OCI-LY7 (cell line): ENCODE measurements around the gene SAT2. TPM values are rescaled to one million over a fixed set of nuclear protein-coding genes. Genes with fewer than 3 reads are reported as not detected.

ENCODE experiments used
- BruUV-seq: library from RNA; stranded (reverse); fragments of 400-500 nt; replicated peaks from 2 replicates; lab custom pipeline; 2021; lab: Mats Ljungman, UMichigan
- CTCF ChIA-PET: fragments of 300-600 bp; sonication (Branson Sonifier 250); formaldehyde crosslinking; loops from one replicate; lab custom pipeline; 2022; ENCODE audit warnings: antibody characterized with exemption; ENCODE audit not compliant: unreplicated experiment; lab: Charles Lee
- POLR2A ChIA-PET: fragments of 300-600 bp; sonication (Branson Sonifier 250); formaldehyde crosslinking; loops from one replicate; lab custom pipeline; 2022; ENCODE audit warnings: antibody characterized with exemption; lab: Charles Lee
- DNase-seq: peaks from one replicate; pipeline ENCODE4 v3.0.0-alpha.2; 2015; ENCODE audit warnings: low spot score
- H2AFZ ChIP-seq: fragments of 200-600 bp; sonication (generic), shearing (Covaris generic); 2 replicates; pipeline ENCODE4 v1.6.1; 2014; ENCODE audit warnings: mild to moderate bottlenecking, antibody characterized with exemption, low read length, moderate library complexity
- H3K27ac ChIP-seq: fragments of 200-600 bp; sonication (generic); 2 replicates; pipeline ENCODE4 v1.5.1; 2014; ENCODE audit warnings: mixed run types, low read depth, mild to moderate bottlenecking, moderate library complexity, low read length, inconsistent platforms; ENCODE audit not compliant: poor library complexity, severe bottlenecking
- H3K36me3 ChIP-seq: fragments of 200-600 bp; sonication (generic); 2 replicates; pipeline ENCODE4 v1.6.1; 2014; ENCODE audit warnings: mild to moderate bottlenecking, antibody characterized with exemption, low read length, moderate library complexity, mixed read lengths; ENCODE audit not compliant: insufficient read depth
- H3K4me1 ChIP-seq: fragments of 200-600 bp; sonication (generic); 2 replicates; pipeline ENCODE4 v1.5.1; 2014; ENCODE audit warnings: mild to moderate bottlenecking, low read length; ENCODE audit not compliant: insufficient read depth, poor library complexity, severe bottlenecking
- H3K4me2 ChIP-seq: fragments of 200-600 bp; sonication (generic); 2 replicates; pipeline ENCODE4 v1.6.1; 2014; ENCODE audit warnings: mild to moderate bottlenecking, low read length
- H3K4me3 ChIP-seq: fragments of 200-600 bp; sonication (generic); 2 replicates; pipeline ENCODE4 v1.5.1; 2014; ENCODE audit warnings: mild to moderate bottlenecking, low read depth, low read length; ENCODE audit not compliant: poor library complexity, severe bottlenecking
- H3K79me2 ChIP-seq: fragments of 200-600 bp; sonication (generic); 2 replicates; pipeline ENCODE4 v1.6.1; 2016; ENCODE audit warnings: low read depth, mild to moderate bottlenecking, low read length, moderate library complexity, mixed read lengths; ENCODE audit not compliant: insufficient read depth
- H3K9me2 ChIP-seq: fragments of 200-600 bp; sonication (generic); 2 replicates; pipeline ENCODE4 v1.6.1; 2016; ENCODE audit warnings: mild to moderate bottlenecking, low read length, mixed read lengths; ENCODE audit not compliant: insufficient read depth
- H3K9me3 ChIP-seq: fragments of 200-600 bp; sonication (generic); 2 replicates; pipeline ENCODE4 v1.6.1; 2014; ENCODE audit warnings: mild to moderate bottlenecking, mixed run types, low read length, mixed read lengths
- H4K20me1 ChIP-seq: fragments of 200-600 bp; sonication (generic); 2 replicates; pipeline ENCODE4 v1.6.1; 2014; ENCODE audit warnings: mild to moderate bottlenecking, antibody characterized with exemption, low read length, moderate library complexity, mixed read lengths; ENCODE audit not compliant: insufficient read depth
- CTCF ChIP-seq: fragments of 200-600 bp; sonication (generic); conservative IDR thresholded peaks from 2 replicates; pipeline ENCODE4 v1.5.1; 2014; ENCODE audit warnings: mild to moderate bottlenecking, antibody characterized with exemption, low read length, moderate library complexity, mixed read lengths
- EZH2phosphoT487 ChIP-seq: fragments of 200-600 bp; sonication (generic); IDR thresholded peaks from 2 replicates; pipeline ENCODE4 v1.6.1; 2018; ENCODE audit warnings: low read depth, borderline replicate concordance, mild to moderate bottlenecking, mixed run types, antibody characterized with exemption, low read length, moderate library complexity, mixed read lengths
- intact Hi-C: fragments of 100-400 bp; cut with micrococcal nuclease; formaldehyde crosslinking; loops from one replicate; pipeline ENCODE4 v1.10.0; 2022; ENCODE audit not compliant: unreplicated experiment
- total RNA-seq, 2 experiments: library from RNA; depleted of rRNA in 1 of 2; stranded (reverse); fragments of >200 nt in 1 of 2; shearing (Covaris generic) in 1 of 2; gene quantifications; 2 replicates each; pipeline ENCODE4 v1.2.3, GENCODE V29; 2014 to 2022

The SAT2 gene
- total RNA-seq, 2 experiments from 2014 or later: 16.9 to 37.3 TPM

GRCh38 chr17:7589204-7589868, 38.3 kb downstream of the SAT2 start:
- ChIA-PET CTCF (interaction anchor here (1.0 kb wide), 1 partner anchor 75 kb away, joined by 3 read pairs; no protein-coding TSS in a partner anchor), POLR2A (no interaction called here)
- H3K4me3 ChIP-seq: no peak overlapping the region
- intact Hi-C loops: no loop called here
- no peaks in the 10 kb centered on the region for H4K20me1 ChIP-seq
- H2AFZ ChIP-seq: no peak overlapping the region
- no peaks in the 10 kb centered on the region for H3K9me2 ChIP-seq
- H3K4me2 ChIP-seq: no peak overlapping the region
- H3K9me3 ChIP-seq: no peaks in the 10 kb centered on the region
- H3K79me2 ChIP-seq: peaks cover 2% of the 10 kb centered on the region; the same call in 1 of the 2 replicates
- H3K36me3 ChIP-seq: peaks cover 78% of the 10 kb centered on the region
- peaks cover 9% of the 10 kb centered on the region for H3K4me1 ChIP-seq
- peak; percentile 69 for DNase-seq
- BruUV-seq: no TSS peak
- TF ChIP-seq CTCF (peak; percentile 86), EZH2phosphoT487 (no peak)
- H3K27ac ChIP-seq: no peak overlapping the region

GRCh38 chr17:7588553-7589203, 38.9 kb downstream of the SAT2 start:
- Histone ChIP-seq H3K9me3 (no peaks in the 10 kb centered on the region), H2AFZ (no peak overlapping the region), H3K4me2 (no peak overlapping the region), H3K4me3 (no peak overlapping the region), H3K4me1 (peaks cover 11% of the 10 kb centered on the region), H4K20me1 (no peaks in the 10 kb centered on the region), H3K36me3 (peaks cover 71% of the 10 kb centered on the region), H3K27ac (no peak overlapping the region), H3K79me2 (peaks cover 5% of the 10 kb centered on the region; the same call in 1 of the 2 replicates), H3K9me2 (no peaks in the 10 kb centered on the region)
- CTCF ChIA-PET: interaction anchor here (1.0 kb wide), 1 partner anchor 74 kb away, joined by 3 read pairs; no protein-coding TSS in a partner anchor
- no peak for TF ChIP-seq CTCF
- no peak for TF ChIP-seq EZH2phosphoT487
- no TSS peak for BruUV-seq
- POLR2A ChIA-PET: no interaction called here
- intact Hi-C loops: no loop called here
- no peak for DNase-seq
